Measurements from ENCODE around the gene ANKRD42.

GRCh38 chr11:83265331-83265730 lies 71.8 kb downstream of the ANKRD42 start:
- TF ChIP-seq CTCF (IDR thresholded peaks at IDR 0.05): no peak
- no peak for TF ChIP-seq POLR2A (IDR thresholded peaks at IDR 0.05)
